Keratinocyte (primary cell): ENCODE data around the gene IFITM10.

Experiments
- CTCF ChIP-seq, 3 experiments: IDR thresholded peaks in 1 of 3; conservative IDR thresholded peaks in 1 of 3; optimal IDR thresholded peaks in 1 of 3; 2 replicates in 2 of 3; 3 replicates in 1 of 3; pipeline versions ENCODE3 to v1.5.1; 2011; ENCODE audit warnings: low read length in 3 of 3, mild to moderate bottlenecking in 3 of 3, moderate library complexity in 2 of 3, control low read depth in 1 of 3, inconsistent platforms in 1 of 3; ENCODE audit not compliant: insufficient read depth in 2 of 3; ENCODE audit errors: extremely low read depth in 1 of 3
- EZH2 ChIP-seq: IDR thresholded peaks from one replicate; pipeline ENCODE4 v1.6.1; 2012; ENCODE audit warnings: inconsistent platforms, mild to moderate bottlenecking, low read length, moderate library complexity

GRCh38 chr11:1786466-1786865, 36.1 kb upstream of the IFITM10 start:
- no peak for TF ChIP-seq CTCF (optimal IDR thresholded peaks at IDR 0.05 in 1 of 3, IDR thresholded peaks at IDR 0.05 in 1 of 3, conservative IDR thresholded peaks at IDR 0.05 in 1 of 3; ENCODE audit: extremely low read depth in 1 of 3, insufficient read depth in 2 of 3, low read length in 3 of 3)
- TF ChIP-seq EZH2 = no peak
